GM12878 (cell line): ENCODE data around the gene TLR9.

Experiments
- CEBPB ChIP-seq, 2 experiments: fragments of 150-350 bp in 1 of 2; IDR thresholded peaks; 2 replicates each; pipeline ENCODE4 v1.6.1; 2012 to 2014; ENCODE audit warnings: low read depth in 2 of 2, low read length in 2 of 2, borderline replicate concordance in 1 of 2, inconsistent platforms in 1 of 2
- ETV6 ChIP-seq, 2 experiments: fragments of 450-650 bp in 1 of 2; IDR thresholded peaks in 1 of 2; conservative IDR thresholded peaks in 1 of 2; 2 replicates each; pipeline ENCODE4 v1.6.1; 2014; ENCODE audit warnings: antibody characterized with exemption in 1 of 2, borderline replicate concordance in 1 of 2, low read depth in 1 of 2, mild to moderate bottlenecking in 1 of 2, moderate library complexity in 1 of 2
- EZH2 ChIP-seq: IDR thresholded peaks from 2 replicates; pipeline ENCODE4 v1.6.1; 2012; ENCODE audit warnings: low read depth, mild to moderate bottlenecking, control low read depth, inconsistent platforms, low read length, borderline replicate concordance; ENCODE audit not compliant: control insufficient read depth
- KAT2A ChIP-seq: conservative IDR thresholded peaks from 2 replicates; pipeline ENCODE4 v1.6.1; 2011; ENCODE audit warnings: low read depth, low read length; ENCODE audit not compliant: control insufficient read depth
- NFYB ChIP-seq: IDR thresholded peaks from 2 replicates; pipeline ENCODE4 v1.6.1; 2011; ENCODE audit warnings: low read depth, mild to moderate bottlenecking, low read length, improper control_type of control experiment, moderate library complexity; ENCODE audit not compliant: insufficient read depth
- POLR2A ChIP-seq: IDR thresholded peaks from 2 replicates; pipeline ENCODE4 v1.6.1; 2011; ENCODE audit warnings: low read depth, mild to moderate bottlenecking, low read length
- RAD51 ChIP-seq: fragments of 450-650 bp; IDR thresholded peaks from 2 replicates; pipeline ENCODE4 v1.6.1; 2016; ENCODE audit warnings: moderate library complexity, mild to moderate bottlenecking, inconsistent platforms
- SP1 ChIP-seq: IDR thresholded peaks from one replicate; pipeline ENCODE4 v1.6.1; 2011; ENCODE audit warnings: low read depth, low read length
- ZNF274 ChIP-seq: IDR thresholded peaks from one replicate; pipeline ENCODE4 v1.8.0; 2011; ENCODE audit not compliant: insufficient read length, insufficient read depth
- TF ChIP-seq, protein P1 (sequence below), 3 experiments: IDR thresholded peaks in 2 of 3; conservative IDR thresholded peaks in 1 of 3; 2 replicates each; pipeline ENCODE4 v1.5.1; 2011; ENCODE audit warnings: low read depth in 3 of 3, low read length in 3 of 3, mild to moderate bottlenecking in 3 of 3, control low read depth in 2 of 3, moderate library complexity in 2 of 3, inconsistent platforms in 1 of 3, mixed read lengths in 1 of 3; ENCODE audit not compliant: control insufficient read depth in 2 of 3, insufficient read depth in 1 of 3; ENCODE audit errors: extremely low read depth in 1 of 3
- TF ChIP-seq, protein P2 (sequence below): IDR thresholded peaks from 2 replicates; pipeline ENCODE4 v1.6.1; 2012; ENCODE audit warnings: mild to moderate bottlenecking, low read depth, low read length

DNA sequence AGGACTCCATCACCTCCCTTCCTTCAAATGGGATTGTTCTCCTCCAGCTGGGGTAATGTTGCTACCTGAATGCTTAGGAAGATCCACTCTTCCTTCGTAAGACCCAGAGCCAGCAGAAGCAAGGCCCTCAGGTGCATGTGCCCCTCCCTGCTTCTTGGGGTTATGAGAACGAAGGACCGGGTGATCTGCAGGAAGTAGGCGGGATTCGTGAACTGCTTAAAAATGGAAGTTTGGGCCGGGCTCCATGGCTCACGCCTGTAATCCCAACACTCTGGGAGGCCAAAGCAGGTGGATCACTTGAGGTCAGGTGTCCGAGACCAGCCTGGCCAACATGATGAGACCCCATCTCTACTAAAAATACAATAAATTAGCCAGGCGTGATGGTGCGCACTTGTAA is 8.0 kb downstream of the TLR9 start:
- TF ChIP-seq, protein P1, sequence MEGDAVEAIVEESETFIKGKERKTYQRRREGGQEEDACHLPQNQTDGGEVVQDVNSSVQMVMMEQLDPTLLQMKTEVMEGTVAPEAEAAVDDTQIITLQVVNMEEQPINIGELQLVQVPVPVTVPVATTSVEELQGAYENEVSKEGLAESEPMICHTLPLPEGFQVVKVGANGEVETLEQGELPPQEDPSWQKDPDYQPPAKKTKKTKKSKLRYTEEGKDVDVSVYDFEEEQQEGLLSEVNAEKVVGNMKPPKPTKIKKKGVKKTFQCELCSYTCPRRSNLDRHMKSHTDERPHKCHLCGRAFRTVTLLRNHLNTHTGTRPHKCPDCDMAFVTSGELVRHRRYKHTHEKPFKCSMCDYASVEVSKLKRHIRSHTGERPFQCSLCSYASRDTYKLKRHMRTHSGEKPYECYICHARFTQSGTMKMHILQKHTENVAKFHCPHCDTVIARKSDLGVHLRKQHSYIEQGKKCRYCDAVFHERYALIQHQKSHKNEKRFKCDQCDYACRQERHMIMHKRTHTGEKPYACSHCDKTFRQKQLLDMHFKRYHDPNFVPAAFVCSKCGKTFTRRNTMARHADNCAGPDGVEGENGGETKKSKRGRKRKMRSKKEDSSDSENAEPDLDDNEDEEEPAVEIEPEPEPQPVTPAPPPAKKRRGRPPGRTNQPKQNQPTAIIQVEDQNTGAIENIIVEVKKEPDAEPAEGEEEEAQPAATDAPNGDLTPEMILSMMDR (IDR thresholded peaks at IDR 0.05 in 2 of 3, conservative IDR thresholded peaks at IDR 0.05 in 1 of 3; ENCODE audit: control insufficient read depth in 2 of 3, extremely low read depth in 1 of 3, insufficient read depth in 1 of 3, low read depth in 3 of 3, low read length in 3 of 3): no peak
- TF ChIP-seq EZH2 (no peak), NFYB (no peak), POLR2A (no peak), ETV6 (conservative IDR thresholded peaks at IDR 0.05 in 1 of 2, IDR thresholded peaks at IDR 0.05 in 1 of 2; ENCODE audit: borderline replicate concordance in 1 of 2, low read depth in 1 of 2) (no peak), SP1 (no peak), ZNF274 (no peak), CEBPB (IDR thresholded peaks at IDR 0.05; ENCODE audit: borderline replicate concordance in 1 of 2, low read depth in 2 of 2, low read length in 2 of 2) (no peak), RAD51 (no peak), KAT2A (no peak)
- TF ChIP-seq, protein P2, sequence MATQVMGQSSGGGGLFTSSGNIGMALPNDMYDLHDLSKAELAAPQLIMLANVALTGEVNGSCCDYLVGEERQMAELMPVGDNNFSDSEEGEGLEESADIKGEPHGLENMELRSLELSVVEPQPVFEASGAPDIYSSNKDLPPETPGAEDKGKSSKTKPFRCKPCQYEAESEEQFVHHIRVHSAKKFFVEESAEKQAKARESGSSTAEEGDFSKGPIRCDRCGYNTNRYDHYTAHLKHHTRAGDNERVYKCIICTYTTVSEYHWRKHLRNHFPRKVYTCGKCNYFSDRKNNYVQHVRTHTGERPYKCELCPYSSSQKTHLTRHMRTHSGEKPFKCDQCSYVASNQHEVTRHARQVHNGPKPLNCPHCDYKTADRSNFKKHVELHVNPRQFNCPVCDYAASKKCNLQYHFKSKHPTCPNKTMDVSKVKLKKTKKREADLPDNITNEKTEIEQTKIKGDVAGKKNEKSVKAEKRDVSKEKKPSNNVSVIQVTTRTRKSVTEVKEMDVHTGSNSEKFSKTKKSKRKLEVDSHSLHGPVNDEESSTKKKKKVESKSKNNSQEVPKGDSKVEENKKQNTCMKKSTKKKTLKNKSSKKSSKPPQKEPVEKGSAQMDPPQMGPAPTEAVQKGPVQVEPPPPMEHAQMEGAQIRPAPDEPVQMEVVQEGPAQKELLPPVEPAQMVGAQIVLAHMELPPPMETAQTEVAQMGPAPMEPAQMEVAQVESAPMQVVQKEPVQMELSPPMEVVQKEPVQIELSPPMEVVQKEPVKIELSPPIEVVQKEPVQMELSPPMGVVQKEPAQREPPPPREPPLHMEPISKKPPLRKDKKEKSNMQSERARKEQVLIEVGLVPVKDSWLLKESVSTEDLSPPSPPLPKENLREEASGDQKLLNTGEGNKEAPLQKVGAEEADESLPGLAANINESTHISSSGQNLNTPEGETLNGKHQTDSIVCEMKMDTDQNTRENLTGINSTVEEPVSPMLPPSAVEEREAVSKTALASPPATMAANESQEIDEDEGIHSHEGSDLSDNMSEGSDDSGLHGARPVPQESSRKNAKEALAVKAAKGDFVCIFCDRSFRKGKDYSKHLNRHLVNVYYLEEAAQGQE: no peak
